Stomach (tissue), 9 donors: ENCODE measurements around the gene PLCB3. TPM values are rescaled to one million over a fixed set of nuclear protein-coding genes. Genes with fewer than 3 reads are reported as not detected.

Experiments used
- DNase-seq, 2 donors: peaks; one replicate each; pipeline versions ENCODE4 v3.0.0 to v3.0.0-alpha.2; 2013 to 2019
- H3K27ac ChIP-seq, 5 donors: fragments of 200-600 bp in 4 of 5; sonication (generic) in 4 of 5; one replicate each; pipeline ENCODE4 v1.5.1; 2013 to 2019; ENCODE audit warnings: mild to moderate bottlenecking in 1 of 5, moderate library complexity in 1 of 5
- H3K27me3 ChIP-seq, 3 donors: fragments of 200-600 bp; sonication (generic); one replicate each; pipeline ENCODE4 v1.5.1; 2017 to 2019; ENCODE audit warnings: mixed run types in 1 of 3
- H3K36me3 ChIP-seq, 4 donors: fragments of 200-600 bp; sonication (generic); 1 replicate in 3 of 4; 2 replicates in 1 of 4; pipeline ENCODE4 v1.5.1; 2016 to 2019
- H3K4me1 ChIP-seq, 4 donors: fragments of 200-600 bp; sonication (generic); one replicate each; pipeline ENCODE4 v1.5.1; 2016 to 2019
- H3K4me3 ChIP-seq, 4 donors: fragments of 200-600 bp; sonication (generic) in 3 of 4; one replicate each; pipeline ENCODE4 v1.5.1; 2016 to 2019; ENCODE audit warnings: mild to moderate bottlenecking in 1 of 4
- H3K9me3 ChIP-seq, 4 donors: fragments of 200-600 bp; sonication (generic); one replicate each; pipeline ENCODE4 v1.5.1; 2016 to 2019
- CTCF ChIP-seq, 7 experiments: fragments of 450-650 bp in 4 of 7; fragments of 200-600 bp in 3 of 7; sonication (generic) in 3 of 7; IDR thresholded peaks; one replicate each; pipeline ENCODE4 v1.5.1; 2016 to 2019; ENCODE audit warnings: antibody characterized with exemption in 7 of 7, control low read depth in 2 of 7, mild to moderate bottlenecking in 1 of 7
- EP300 ChIP-seq: sonication (generic); formaldehyde crosslinking; IDR thresholded peaks from one replicate; pipeline ENCODE4 v1.6.1; 2017; ENCODE audit warnings: antibody characterized with exemption
- POLR2A ChIP-seq, 4 donors: fragments of 450-650 bp; IDR thresholded peaks; one replicate each; pipeline ENCODE4 v1.6.1; 2016; ENCODE audit warnings: antibody characterized with exemption in 4 of 4, control low read depth in 2 of 4, mild to moderate bottlenecking in 1 of 4, moderate library complexity in 1 of 4
- POLR2AphosphoS5 ChIP-seq, 3 donors: sonication (generic); formaldehyde crosslinking; IDR thresholded peaks; one replicate each; pipeline ENCODE4 v1.6.1; 2016; ENCODE audit warnings: antibody characterized with exemption in 3 of 3
- WGBS, 5 donors: extraction: QIAGEN DNeasy Blood & Tissue Kit in 3 of 5; methylation state at CpG; one replicate each; pipeline versions ENCODE4 v1.1.5 to v1.1.7; 2013 to 2018; 5-methylcytosine and 5-hydroxymethylcytosine counted together
- intact Hi-C: fragments of 100-400 bp; cut with DNase I; formaldehyde crosslinking; loops from one replicate; pipeline ENCODE4 v1.15.1; 2023; ENCODE audit warnings: low total_unique reads
- polyA plus RNA-seq, 3 donors: library from polyadenylated mRNA; stranded (reverse); fragments of 200-250 nt; gene quantifications; one replicate each; pipeline ENCODE4 v1.2.3, GENCODE V29; 2013
- total RNA-seq, 5 donors: library from RNA; depleted of rRNA; stranded (reverse); fragments of >200 nt; gene quantifications; one replicate each; pipeline versions ENCODE4 v1.1.0 to v1.2.3, GENCODE V29; 2014 to 2016
- donor health status: healthy with polysubstance abuse.
- donor health status: Bipolar disorder and iron deficiency.
- donor health status: healthy.

The PLCB3 gene
- total and polyA plus RNA-seq, 8 donors = 12.2 to 154 (median 16.1) TPM

DNA sequence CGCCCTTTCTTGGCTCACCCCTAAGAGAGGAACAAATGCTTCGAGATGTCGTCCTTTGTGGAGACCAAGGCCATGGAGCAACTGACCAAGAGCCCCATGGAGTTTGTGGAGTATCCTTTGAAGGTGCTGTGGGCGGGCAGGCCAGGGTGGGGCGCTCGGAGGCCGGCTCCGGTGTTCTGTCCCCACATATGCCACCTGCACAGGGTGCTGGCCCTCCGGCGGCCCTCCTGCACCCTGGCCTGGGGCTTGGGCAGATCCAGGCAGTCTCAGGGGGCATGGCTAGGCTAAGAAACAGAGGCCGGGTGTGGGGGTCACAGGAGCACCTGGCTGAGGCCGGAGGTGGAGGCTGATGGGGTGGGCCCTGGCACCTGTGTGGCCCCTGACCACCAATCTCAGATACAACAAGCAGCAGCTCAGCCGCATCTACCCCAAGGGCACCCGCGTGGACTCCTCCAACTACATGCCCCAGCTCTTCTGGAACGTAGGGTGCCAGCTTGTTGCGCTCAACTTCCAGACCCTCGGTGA, 10.3 kb downstream of the PLCB3 start:
- H3K4me3 ChIP-seq = no peak overlapping the region
- no peaks in the 10 kb centered on the region for H3K9me3 ChIP-seq
- DNase-seq = no peak
- intact Hi-C loops = no loop called here
- no peaks in the 10 kb centered on the region for H3K27me3 ChIP-seq
- TF ChIP-seq CTCF (IDR thresholded peaks at IDR 0.05) = no peak
- no peak for TF ChIP-seq EP300
- no peak for TF ChIP-seq POLR2A (IDR thresholded peaks at IDR 0.05)
- no peak for TF ChIP-seq POLR2AphosphoS5 (IDR thresholded peaks at IDR 0.05)
- 88 to 93% (median 93%) methylated on average over 16 to 18 of the region's 18 CpGs for WGBS, 5 donors
- no peak overlapping the region for H3K27ac ChIP-seq
- H3K4me1 ChIP-seq = no peaks in the 10 kb centered on the region
- peaks cover 65 to 98% (median 97%) of the 10 kb centered on the region in 4 donors for H3K36me3 ChIP-seq

GRCh38 chr11:64262271-64263002, 11.1 kb downstream of the PLCB3 start:
- intact Hi-C loops = no loop called here
- H3K27ac ChIP-seq = no peak overlapping the region
- H3K27me3 ChIP-seq = no peaks in the 10 kb centered on the region
- H3K4me1 ChIP-seq = peaks cover 0 to 6% (median 6%) of the 10 kb centered on the region in 4 donors
- H3K36me3 ChIP-seq = peaks cover 59 to 97% (median 95%) of the 10 kb centered on the region in 4 donors
- TF ChIP-seq CTCF (IDR thresholded peaks at IDR 0.05) (no peak), POLR2A (IDR thresholded peaks at IDR 0.05) (no peak), EP300 (no peak), POLR2AphosphoS5 (IDR thresholded peaks at IDR 0.05) (no peak)
- 92 to 96% (median 93%) methylated on average over 18 to 42 of the region's 42 CpGs for WGBS, 5 donors
- DNase-seq = no peak
- no peaks in the 10 kb centered on the region for H3K9me3 ChIP-seq
- H3K4me3 ChIP-seq = no peak overlapping the region

DNA sequence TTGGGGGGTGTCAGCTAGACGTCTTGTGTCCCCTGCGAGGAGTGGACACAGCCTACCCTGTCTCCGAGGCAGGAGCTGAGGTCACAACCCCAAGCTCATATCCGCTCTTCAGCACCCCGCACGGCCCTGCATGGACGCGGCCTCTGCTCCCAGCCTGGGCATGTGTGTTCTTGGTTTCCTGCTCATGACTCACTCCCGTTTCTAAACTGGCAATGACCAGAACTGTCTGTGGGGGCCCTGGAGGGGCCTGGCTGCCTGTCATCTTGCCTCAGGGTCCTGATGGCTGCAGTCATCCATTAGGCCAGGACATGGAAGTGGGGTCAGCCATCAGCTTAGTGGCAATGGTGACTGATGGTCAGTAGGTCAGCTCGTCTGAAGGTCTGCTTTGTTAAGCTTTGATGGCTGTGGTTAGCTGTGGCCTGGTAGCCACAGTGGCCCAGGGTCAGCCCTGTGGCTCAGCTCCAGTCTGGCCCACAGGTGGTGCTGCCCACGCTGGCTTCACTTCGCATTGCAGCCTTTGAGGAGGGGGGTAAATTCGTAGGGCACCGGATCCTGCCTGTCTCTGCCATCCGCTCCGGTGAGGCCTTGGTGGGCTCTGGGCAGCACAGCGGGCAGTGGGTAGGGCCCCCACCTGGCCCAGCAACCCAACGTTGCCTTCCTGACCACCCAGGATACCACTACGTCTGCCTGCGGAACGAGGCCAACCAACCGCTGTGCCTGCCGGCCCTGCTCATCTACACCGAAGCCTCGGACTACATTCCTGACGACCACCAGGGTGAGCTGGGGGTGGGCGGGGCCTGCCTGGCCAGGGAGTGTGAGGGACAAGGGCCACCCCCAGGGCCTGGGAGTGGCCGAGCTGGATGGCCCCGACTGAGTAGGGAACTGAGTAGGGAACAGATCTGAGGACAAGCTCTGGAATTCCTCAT, 12.0 kb downstream of the PLCB3 start:
- 65 to 86% (median 84%) methylated on average over 11 to 29 of the region's 29 CpGs for WGBS, 5 donors
- intact Hi-C loops = no loop called here
- Histone ChIP-seq H3K9me3 (no peaks in the 10 kb centered on the region), H3K4me1 (peaks cover 6 to 14% (median 14%) of the 10 kb centered on the region in 4 donors), H3K27ac (no peak overlapping the region), H3K36me3 (peaks cover 55 to 88% (median 86%) of the 10 kb centered on the region in 4 donors), H3K4me3 (no peak overlapping the region), H3K27me3 (no peaks in the 10 kb centered on the region)
- TF ChIP-seq POLR2A (IDR thresholded peaks at IDR 0.05) (no peak), EP300 (no peak), CTCF (IDR thresholded peaks at IDR 0.05) (no peak), POLR2AphosphoS5 (IDR thresholded peaks at IDR 0.05) (no peak)
- no peak for DNase-seq

DNA sequence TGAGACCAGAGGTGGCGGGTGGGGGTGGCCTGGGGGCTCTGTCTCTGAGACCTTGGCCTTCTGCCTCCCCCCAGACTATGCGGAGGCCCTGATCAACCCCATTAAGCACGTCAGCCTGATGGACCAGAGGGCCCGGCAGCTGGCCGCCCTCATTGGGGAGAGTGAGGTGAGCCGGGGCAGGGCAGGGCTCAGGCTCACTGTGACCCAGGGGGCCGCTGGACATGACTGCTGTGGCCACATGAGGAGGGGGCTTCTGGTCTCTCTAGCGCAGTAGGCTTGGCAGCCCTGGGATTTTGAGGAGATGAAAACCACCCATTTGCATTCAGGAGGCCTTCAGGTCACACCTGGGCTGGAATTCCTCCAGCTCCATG, 12.6 kb downstream of the PLCB3 start:
- Histone ChIP-seq H3K4me1 (peaks cover 13 to 21% (median 20%) of the 10 kb centered on the region in 4 donors), H3K9me3 (no peaks in the 10 kb centered on the region), H3K36me3 (peaks cover 48 to 82% (median 80%) of the 10 kb centered on the region in 4 donors), H3K27me3 (no peaks in the 10 kb centered on the region), H3K4me3 (no peak overlapping the region), H3K27ac (no peak overlapping the region)
- WGBS, 5 donors = 88 to 94% (median 92%) methylated on average over 2 to 8 of the region's 8 CpGs
- intact Hi-C loops = no loop called here
- no peak for DNase-seq
- TF ChIP-seq EP300 = no peak
- no peak for TF ChIP-seq POLR2A (IDR thresholded peaks at IDR 0.05)
- no peak for TF ChIP-seq CTCF (IDR thresholded peaks at IDR 0.05)
- no peak for TF ChIP-seq POLR2AphosphoS5 (IDR thresholded peaks at IDR 0.05)
